SW 1271 (cell line): Measurements from ENCODE around the gene PDC.
A peak's percentile ranks its signal among the peaks of the same experiment; 100 is the strongest.
"Not testable (repeated sequence)": the region's sequence is repeated elsewhere in the genome, so short reads cannot be mapped to it uniquely, and the experiment has no call there.

Experiments
- DNase-seq, 2 experiments: peaks; one replicate each; lab custom pipeline; 2025; lab: John Stamatoyannopoulos, UW

PDC gene

DNA sequence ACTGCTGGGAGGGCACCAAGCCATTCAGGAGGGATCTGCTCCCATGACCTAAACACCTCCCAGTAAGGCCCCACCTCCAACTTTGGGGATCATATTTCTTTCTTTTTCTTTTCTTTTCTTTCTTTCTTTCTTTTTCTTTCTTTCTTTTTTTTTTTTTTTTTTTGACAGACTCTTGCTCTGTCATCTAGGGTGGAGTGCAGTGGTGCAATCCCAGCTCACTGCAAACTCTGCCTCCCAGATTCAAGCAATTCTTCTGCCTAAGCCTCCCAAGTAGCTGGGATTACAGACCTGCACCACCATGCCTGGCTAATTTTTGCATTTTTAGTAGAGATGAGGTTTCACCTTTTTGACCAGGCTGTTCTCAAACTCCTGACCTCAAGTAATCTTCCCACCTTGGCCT, 4.6 kb upstream of the PDC start:
- DNase-seq, result not testable (repeated sequence)

DNA sequence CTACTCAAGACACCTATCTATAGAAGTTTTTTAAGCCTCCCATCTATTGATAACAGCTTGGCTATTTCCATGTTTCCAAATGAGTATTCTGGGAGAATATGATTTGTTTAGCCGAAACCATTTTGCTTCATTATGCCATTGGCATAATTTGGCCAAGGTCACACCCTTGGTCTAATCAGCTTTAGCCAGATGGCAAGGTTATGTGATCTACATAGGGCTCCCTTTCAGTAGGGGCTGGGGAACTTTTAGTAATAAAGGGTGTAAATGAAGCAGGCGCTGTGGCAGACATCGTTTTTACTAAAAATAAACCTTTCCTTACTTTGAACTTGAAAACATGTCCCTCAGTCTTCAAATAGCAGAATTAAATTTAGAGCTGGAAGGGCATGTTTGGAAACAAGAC, 3.0 kb upstream of the PDC start:
- no peak for DNase-seq

- DNase-seq, result no peak
These were observed 2.6 kb upstream of the PDC start for GRCh38 chr1:186463511-186463910.

GRCh38 chr1:186459161-186459560, 1.8 kb downstream of the PDC start:
- DNase-seq, result not testable (repeated sequence)

DNA sequence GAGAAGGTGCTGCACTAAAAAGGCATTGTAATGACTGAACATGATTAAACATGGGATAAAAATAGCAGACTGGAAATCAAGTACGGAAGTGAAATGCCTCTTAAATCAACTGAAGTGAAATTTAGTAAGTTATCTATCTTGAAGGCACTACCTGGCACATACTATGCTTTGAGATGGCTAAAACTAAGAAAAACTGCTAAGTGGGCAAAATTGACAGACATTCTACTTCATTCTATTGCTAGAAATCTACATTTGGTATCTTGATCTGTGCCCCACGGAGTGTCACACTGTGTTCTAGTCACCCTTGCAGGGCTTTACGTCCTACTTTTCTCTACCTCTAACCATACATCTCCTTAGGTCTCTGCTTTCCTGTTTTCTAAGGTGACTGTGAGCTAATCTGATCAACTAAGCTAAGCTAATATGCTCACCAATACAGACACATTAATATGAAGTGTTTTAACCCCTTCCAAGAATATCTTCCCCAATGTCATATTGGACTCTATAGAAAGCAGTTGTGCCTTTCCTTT, 4.1 kb downstream of the PDC start:
- no peak for DNase-seq

GRCh38 chr1:186454981-186455380, 5.9 kb downstream of the PDC start:
- no peak for DNase-seq

- no peak for DNase-seq
These were observed 14.8 kb downstream of the PDC start for GRCh38 chr1:186446152-186446551.

- DNase-seq, result no peak
These were observed 17.3 kb downstream of the PDC start for GRCh38 chr1:186443638-186444037.

GRCh38 chr1:186442651-186443375, 18.1 kb downstream of the PDC start:
- no peak for DNase-seq

GRCh38 chr1:186440584-186440983, 20.3 kb downstream of the PDC start:
- peak in 1 of 2 experiments; percentile 4 for DNase-seq

DNA sequence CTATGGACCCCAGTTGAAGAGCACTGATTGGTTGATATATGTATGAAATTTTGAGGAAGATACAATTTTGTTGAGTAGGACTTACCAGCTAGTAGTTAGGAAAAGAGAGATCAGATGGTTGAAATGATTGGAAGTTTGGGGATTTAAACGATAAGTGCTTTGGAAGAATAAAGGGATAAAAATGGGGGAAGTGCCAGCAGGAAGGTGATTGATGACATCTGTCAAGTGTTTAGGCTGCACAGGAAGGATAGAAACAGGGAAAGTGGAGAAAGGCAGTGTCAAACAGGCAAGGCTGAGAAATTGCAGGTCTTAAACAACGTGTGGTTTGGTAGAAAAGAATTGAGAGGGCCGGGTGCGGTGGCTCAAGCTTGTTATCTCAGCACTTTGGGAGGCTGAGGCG, 22.3 kb downstream of the PDC start:
- DNase-seq, result no peak

- no peak for DNase-seq
These were observed 25.6 kb downstream of the PDC start for GRCh38 chr1:186435336-186435735.

DNA sequence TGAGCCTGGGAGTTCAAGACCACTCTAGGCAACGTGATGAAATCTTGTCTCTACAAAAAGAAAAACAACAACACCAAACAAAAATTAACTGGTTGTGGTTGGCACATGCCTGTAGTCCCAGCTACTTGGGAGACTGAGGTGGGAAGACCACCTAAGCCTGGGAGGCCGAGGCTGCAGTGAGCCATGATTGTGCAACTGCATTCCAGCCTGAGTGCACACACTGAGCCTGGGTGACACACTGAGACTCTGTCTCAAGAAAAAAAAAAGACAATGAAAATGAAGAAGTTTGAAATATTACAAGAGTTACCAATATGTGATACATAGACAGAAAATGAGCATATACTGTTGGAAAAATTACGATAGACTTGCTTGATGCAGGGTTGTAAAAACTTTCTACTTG, 31.9 kb downstream of the PDC start:
- no peak for DNase-seq

DNA sequence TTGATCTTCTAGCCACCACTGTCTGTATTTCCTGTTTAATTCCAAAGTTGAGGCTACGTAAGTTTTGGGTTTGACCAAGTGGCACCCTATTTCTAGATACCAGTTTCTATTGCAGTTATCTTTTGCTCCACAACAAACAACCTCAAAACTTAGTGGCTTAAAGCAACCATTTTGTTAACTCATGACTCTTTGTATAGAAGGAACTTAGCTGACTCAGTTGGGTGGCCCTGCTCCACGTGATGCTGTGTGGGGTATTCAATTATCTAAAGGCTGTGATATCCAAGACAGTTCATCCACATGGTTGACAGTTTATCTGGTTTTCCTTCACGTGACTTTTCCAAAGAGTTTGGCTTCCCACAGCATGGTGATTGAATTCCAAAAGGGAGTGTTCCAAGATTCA, 34.8 kb downstream of the PDC start:
- no peak for DNase-seq

GRCh38 chr1:186424539-186424938, 36.4 kb downstream of the PDC start:
- DNase-seq, result no peak

DNA sequence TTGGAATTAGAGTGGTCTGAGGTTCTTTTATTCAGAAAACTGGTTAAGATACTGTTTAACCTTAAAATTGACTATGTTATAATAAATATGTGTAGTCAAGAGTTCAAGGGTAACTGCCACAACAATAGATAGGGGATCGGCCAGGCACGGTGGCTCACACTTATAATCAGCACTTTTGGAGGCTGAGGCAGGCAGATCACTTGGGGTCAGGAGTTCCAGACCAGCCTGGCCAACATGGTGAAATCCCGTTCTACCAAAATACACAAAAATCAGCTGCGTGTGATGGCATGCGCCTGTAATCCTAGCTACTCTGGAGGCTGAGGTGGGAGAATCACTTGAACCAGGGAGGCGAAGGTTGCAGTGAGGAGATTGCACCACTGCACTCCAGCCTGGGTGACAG, 39.5 kb downstream of the PDC start:
- no peak for DNase-seq

DNA sequence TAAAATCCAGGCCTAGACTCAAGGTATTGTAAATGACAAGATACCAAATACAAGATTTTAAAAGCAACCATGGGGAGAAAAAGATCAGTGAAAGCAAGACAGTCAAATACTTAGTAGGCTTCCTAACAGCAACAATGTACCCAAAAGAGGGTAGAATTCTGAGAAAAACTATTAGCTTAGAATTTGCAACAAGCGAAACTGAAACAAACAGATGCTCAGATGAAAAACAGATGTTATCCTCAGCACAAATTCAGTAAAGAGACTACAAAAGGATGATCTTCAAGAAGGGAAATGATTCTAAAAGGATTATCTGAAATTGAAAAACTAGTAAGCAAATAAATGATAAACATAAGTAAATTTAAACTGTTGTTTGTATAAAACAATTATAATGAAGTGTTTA, 40.0 kb downstream of the PDC start:
- no peak for DNase-seq

DNA sequence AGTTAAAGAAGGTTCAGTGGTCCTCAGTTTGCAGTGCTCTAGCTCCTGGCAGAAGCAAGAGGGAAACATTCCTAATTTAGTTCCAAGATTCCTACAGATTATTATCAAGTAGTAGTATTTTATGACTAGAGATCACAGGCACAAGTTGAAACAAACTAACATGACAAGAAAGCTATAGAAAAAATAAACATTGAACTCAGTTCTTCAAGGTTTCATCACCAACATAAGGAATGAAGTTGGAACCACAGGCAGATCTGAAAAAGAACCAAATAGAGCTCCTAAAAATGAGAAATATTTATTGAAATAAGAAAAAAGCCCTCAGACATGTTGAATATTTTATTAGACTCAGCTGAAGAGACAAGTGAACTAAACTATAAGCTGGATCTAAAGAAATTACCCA, 40.6 kb downstream of the PDC start:
- DNase-seq, result no peak

DNA sequence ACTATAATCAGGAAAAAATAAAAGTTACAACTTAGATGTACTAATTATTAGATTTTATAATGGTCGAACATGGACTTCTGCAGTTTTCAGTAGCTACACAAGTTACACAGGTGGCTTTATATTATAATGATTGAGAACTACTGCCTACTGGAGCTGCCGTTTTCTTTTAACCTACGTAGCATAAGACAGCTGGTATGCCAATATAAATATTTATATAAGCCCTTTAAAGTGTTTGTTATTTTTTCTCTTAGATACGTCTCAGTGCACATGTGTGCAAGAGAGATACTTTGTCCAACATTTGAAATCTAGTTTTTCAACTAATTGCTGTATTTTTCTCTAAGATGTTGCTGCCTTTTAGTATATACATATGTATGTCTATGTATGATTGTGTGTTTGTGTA, 42.4 kb downstream of the PDC start:
- DNase-seq, result no peak

DNA sequence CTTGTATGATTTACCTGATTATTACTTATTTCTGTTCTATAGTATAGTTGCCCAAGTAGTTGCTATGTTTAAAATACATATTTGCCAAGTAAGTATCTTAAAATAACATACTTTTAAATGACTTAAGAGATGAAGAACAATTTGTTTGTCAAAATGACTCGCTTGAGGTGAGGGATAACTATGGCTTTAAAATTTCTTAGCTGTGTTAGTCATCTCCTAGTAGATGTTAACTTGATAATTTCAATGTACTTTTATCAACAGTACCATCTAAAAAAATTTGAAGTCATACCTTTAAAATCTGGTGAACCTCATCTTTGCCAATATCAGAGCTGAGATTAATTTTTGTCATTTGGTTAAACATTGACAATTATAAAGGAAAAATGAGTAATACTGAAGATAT, 47.6 kb downstream of the PDC start:
- DNase-seq, result no peak

- no peak for DNase-seq
These were observed 51.8 kb downstream of the PDC start for GRCh38 chr1:186409091-186409490.

DNA sequence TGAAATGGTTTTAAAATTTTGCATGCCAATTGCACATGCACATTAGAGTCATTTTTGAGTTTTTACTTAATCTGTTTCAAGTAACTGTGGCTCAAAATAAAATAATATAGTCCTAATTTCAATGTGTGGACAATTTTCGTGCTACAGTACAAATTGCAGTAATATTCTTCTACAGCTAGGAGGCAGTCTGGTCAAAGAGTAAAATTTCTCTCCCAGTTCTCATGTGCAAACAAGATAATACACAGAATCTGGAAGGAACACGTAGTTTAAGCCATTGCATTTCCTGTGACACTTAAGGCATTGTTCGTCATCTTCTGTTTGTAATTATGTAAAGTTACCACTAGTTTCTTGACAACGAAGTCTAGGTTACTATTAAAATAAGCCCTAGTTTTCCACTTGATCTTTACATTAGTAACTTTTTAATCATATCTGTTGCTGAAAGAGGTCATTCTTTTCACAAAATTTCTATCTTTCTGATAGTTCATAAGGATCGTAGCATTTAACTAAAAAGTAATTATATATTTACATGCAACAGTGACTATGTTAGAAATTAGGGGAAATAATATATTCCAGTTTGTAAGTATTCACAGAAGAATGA, 56.4 kb downstream of the PDC start:
- DNase-seq, result peak in 1 of 2 experiments; percentile 9

DNA sequence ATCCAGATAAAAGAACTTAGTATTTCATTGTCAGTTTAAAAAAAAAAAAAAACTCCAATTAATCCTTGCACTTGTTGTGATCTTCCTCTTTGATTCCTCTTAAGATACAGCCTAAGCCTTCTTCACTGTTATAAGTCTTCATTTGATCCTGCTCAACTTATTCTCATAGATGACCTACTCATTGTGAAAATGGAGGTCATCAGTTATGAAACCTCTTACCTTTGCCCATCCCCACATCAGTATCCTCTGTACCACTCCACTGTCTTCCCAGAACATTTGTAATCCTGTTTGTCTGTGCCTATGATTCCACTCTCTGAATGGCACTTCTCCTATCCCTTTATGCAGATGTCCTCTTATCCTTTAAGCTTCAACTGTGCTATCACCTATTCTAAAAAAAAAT, 57.3 kb downstream of the PDC start:
- no peak for DNase-seq

- not testable (repeated sequence) for DNase-seq
These were observed 59.5 kb downstream of the PDC start for GRCh38 chr1:186401446-186401845.
